Fibroblast of lung (primary cell): Measurements from ENCODE around the gene NUDT22. TPM values are rescaled to one million over a fixed set of nuclear protein-coding genes. Genes with fewer than 3 reads are reported as not detected.

Experiments used
- DNase-seq, 2 donors: peaks; one replicate each; pipeline versions ENCODE4 v3.0.0 to v3.0.0-alpha.2; 2010; ENCODE audit warnings: low read depth in 2 of 2
- H2AFZ ChIP-seq: 2 replicates; pipeline ENCODE4 v1.5.1; 2012; ENCODE audit warnings: low read length, control low read depth, inconsistent platforms
- H3K27ac ChIP-seq: 2 replicates; pipeline ENCODE4 v1.5.1; 2011; ENCODE audit warnings: low read length, control low read depth; ENCODE audit not compliant: insufficient read depth
- H3K27me3 ChIP-seq: 2 replicates; pipeline ENCODE4 v1.5.1; 2011; ENCODE audit warnings: mild to moderate bottlenecking, low read length; ENCODE audit not compliant: control insufficient read depth, insufficient read depth
- H3K36me3 ChIP-seq: 2 replicates; pipeline ENCODE4 v1.5.1; 2011; ENCODE audit warnings: low read length; ENCODE audit not compliant: control insufficient read depth, insufficient read depth
- H3K4me1 ChIP-seq: 2 replicates; pipeline ENCODE4 v1.5.1; 2011; ENCODE audit warnings: low read length; ENCODE audit not compliant: control insufficient read depth, insufficient read depth; ENCODE audit errors: extremely low read depth
- H3K4me2 ChIP-seq: 2 replicates; pipeline ENCODE4 v1.5.1; 2011; ENCODE audit warnings: low read length, control low read depth; ENCODE audit not compliant: insufficient read depth; ENCODE audit errors: extremely low read depth
- H3K4me3 ChIP-seq, 4 experiments: fragments of 200-600 bp in 1 of 4; sonication (generic) in 1 of 4; replicated peaks in 1 of 4; 2 replicates each; pipeline ENCODE4 v1.5.1; 2011 to 2016; ENCODE audit warnings: low read length in 4 of 4, low read depth in 3 of 4, mild to moderate bottlenecking in 3 of 4, control low read depth in 2 of 4, inconsistent platforms in 1 of 4, mixed read lengths in 1 of 4; ENCODE audit not compliant: insufficient read depth in 1 of 4; ENCODE audit errors: control extremely low read depth in 1 of 4
- H3K79me2 ChIP-seq: 2 replicates; pipeline ENCODE4 v1.5.1; 2012; ENCODE audit warnings: mild to moderate bottlenecking, low read length, inconsistent platforms; ENCODE audit not compliant: control insufficient read depth, insufficient read depth
- H3K9ac ChIP-seq: 2 replicates; pipeline ENCODE4 v1.5.1; 2011; ENCODE audit warnings: mild to moderate bottlenecking, low read length, control low read depth; ENCODE audit not compliant: insufficient read depth
- H3K9me3 ChIP-seq: 2 replicates; pipeline ENCODE4 v1.5.1; 2012; ENCODE audit warnings: low read depth, low read length; ENCODE audit not compliant: control insufficient read depth, insufficient read depth
- H4K20me1 ChIP-seq: 2 replicates; pipeline ENCODE4 v1.5.1; 2011; ENCODE audit warnings: low read length; ENCODE audit not compliant: control insufficient read depth, insufficient read depth; ENCODE audit errors: extremely low read depth
- EZH2 ChIP-seq: IDR thresholded peaks from 2 replicates; pipeline ENCODE4 v1.5.1; 2012; ENCODE audit warnings: low read length, control low read depth, mild to moderate bottlenecking; ENCODE audit errors: missing control alignments
- polyA plus RNA-seq, 2 donors: library from polyadenylated mRNA; depleted of rRNA in 1 of 2; stranded (reverse) in 1 of 2; unstranded in 1 of 2; fragments of >200 nt; gene quantifications; 2 replicates each; pipeline ENCODE4 v1.2.1, GENCODE V29; 2011 to 2012; ENCODE audit warnings: missing spikeins in 1 of 2
- total RNA-seq: library from RNA; depleted of rRNA; stranded (reverse); fragments of >200 nt; gene quantifications from 2 replicates; pipeline ENCODE4 v1.2.1, GENCODE V29; 2014
- TF ChIP-seq, protein P1 (sequence below), 2 donors: IDR thresholded peaks in 1 of 2; conservative IDR thresholded peaks in 1 of 2; 1 replicate in 1 of 2; 2 replicates in 1 of 2; pipeline ENCODE4 v1.5.1; 2011 to 2012; ENCODE audit warnings: low read length in 2 of 2, control low read depth in 1 of 2, inconsistent platforms in 1 of 2, low read depth in 1 of 2, mild to moderate bottlenecking in 1 of 2

Gene NUDT22
- total and polyA plus RNA-seq, 2 donors (not counting 1 experiment from before 2014, with no cell fraction given) = 18.5 to 71.5 TPM

DNA sequence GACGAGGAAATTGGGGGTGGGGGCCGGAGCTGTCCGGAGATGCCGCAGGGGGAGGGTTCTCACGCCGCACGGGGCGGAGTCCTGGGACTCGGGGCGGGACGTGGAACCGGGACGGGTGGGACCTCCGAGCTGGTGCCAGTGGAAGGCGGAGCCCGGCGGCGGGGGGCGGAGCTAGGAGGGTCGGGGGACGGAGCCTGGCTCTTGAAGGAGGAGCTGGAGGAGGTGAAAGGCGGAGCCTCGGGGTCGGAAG lies 15.1 kb downstream of the NUDT22 start:
- Histone ChIP-seq H3K4me3 (peak overlapping the region; percentile 45 to 81 (median 55)), H3K27me3 (no peaks in the 10 kb centered on the region), H3K4me2 (peak overlapping the region; percentile 15), H3K9ac (peak overlapping the region; percentile 94), H4K20me1 (no peaks in the 10 kb centered on the region), H3K79me2 (peaks cover 37% of the 10 kb centered on the region), H3K9me3 (no peaks in the 10 kb centered on the region), H2AFZ (no peak overlapping the region), H3K4me1 (peaks cover 20% of the 10 kb centered on the region), H3K36me3 (peaks cover 15% of the 10 kb centered on the region), H3K27ac (peak overlapping the region; percentile 96)
- no peak for TF ChIP-seq EZH2
- TF ChIP-seq, protein P1, sequence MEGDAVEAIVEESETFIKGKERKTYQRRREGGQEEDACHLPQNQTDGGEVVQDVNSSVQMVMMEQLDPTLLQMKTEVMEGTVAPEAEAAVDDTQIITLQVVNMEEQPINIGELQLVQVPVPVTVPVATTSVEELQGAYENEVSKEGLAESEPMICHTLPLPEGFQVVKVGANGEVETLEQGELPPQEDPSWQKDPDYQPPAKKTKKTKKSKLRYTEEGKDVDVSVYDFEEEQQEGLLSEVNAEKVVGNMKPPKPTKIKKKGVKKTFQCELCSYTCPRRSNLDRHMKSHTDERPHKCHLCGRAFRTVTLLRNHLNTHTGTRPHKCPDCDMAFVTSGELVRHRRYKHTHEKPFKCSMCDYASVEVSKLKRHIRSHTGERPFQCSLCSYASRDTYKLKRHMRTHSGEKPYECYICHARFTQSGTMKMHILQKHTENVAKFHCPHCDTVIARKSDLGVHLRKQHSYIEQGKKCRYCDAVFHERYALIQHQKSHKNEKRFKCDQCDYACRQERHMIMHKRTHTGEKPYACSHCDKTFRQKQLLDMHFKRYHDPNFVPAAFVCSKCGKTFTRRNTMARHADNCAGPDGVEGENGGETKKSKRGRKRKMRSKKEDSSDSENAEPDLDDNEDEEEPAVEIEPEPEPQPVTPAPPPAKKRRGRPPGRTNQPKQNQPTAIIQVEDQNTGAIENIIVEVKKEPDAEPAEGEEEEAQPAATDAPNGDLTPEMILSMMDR (conservative IDR thresholded peaks at IDR 0.05 in 1 of 2, IDR thresholded peaks at IDR 0.05 in 1 of 2; ENCODE audit: low read depth in 1 of 2, low read length in 2 of 2) = no peak
- DNase-seq = peak; percentile 97 to 99

DNA sequence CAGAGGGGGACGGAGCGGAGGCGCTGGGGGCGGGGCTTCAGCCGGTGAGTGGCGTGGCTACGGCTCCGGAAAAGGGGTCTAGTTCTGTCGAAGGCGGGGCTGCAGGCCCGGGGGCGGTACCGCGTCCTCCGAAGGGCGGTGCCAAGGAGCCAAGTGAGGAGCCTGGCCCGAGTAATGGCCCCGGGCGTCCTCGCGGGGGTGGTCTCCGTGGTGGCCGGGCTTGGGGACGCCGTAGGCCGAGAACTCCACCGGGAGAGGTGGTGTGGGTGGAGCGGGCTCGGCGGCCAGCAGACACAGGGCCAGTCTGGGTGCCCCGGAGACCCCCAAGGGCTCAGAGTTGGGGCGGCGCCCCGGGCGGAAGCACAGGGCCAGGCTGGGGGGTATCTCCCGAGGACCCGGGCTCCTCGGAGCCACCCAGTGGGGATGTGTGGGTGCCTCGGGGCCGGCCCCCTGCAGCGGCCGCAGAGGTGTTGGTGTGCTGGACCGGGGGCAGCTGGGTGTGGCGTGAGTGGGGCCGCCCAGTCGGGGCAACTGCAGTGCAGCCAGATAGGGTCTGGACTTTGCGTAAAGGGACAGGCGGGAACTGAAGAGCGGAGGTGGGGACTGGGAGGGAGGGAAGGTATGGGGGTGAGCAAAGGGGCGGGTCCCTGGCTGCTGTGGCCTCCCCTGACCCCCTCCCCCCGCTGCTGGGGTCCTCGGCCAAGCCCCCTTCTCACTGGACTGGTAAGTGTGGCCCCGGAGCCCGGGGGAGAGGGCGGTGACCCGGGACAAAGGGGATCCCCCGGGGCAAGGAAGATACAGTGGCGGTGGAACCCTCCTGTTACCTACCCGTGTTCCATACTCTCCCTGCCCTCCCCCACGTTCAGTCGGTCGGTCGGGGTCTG lies 15.7 kb downstream of the NUDT22 start:
- H3K27ac ChIP-seq = peak overlapping the region; percentile 78
- peaks cover 20% of the 10 kb centered on the region for H3K4me1 ChIP-seq
- peak overlapping the region; percentile 81 for H3K4me2 ChIP-seq
- TF ChIP-seq EZH2 = no peak
- TF ChIP-seq, protein P1 (conservative IDR thresholded peaks at IDR 0.05 in 1 of 2, IDR thresholded peaks at IDR 0.05 in 1 of 2; ENCODE audit: low read depth in 1 of 2, low read length in 2 of 2) = no peak
- H3K27me3 ChIP-seq = no peaks in the 10 kb centered on the region
- peak in 1 of 2 donors; percentile 48 for DNase-seq
- peak overlapping the region; percentile 68 to 92 (median 84) for H3K4me3 ChIP-seq
- H3K79me2 ChIP-seq = peaks cover 38% of the 10 kb centered on the region
- no peaks in the 10 kb centered on the region for H4K20me1 ChIP-seq
- no peak overlapping the region for H2AFZ ChIP-seq
- peak overlapping the region; percentile 78 for H3K9ac ChIP-seq
- no peaks in the 10 kb centered on the region for H3K9me3 ChIP-seq
- H3K36me3 ChIP-seq = peaks cover 15% of the 10 kb centered on the region

DNA sequence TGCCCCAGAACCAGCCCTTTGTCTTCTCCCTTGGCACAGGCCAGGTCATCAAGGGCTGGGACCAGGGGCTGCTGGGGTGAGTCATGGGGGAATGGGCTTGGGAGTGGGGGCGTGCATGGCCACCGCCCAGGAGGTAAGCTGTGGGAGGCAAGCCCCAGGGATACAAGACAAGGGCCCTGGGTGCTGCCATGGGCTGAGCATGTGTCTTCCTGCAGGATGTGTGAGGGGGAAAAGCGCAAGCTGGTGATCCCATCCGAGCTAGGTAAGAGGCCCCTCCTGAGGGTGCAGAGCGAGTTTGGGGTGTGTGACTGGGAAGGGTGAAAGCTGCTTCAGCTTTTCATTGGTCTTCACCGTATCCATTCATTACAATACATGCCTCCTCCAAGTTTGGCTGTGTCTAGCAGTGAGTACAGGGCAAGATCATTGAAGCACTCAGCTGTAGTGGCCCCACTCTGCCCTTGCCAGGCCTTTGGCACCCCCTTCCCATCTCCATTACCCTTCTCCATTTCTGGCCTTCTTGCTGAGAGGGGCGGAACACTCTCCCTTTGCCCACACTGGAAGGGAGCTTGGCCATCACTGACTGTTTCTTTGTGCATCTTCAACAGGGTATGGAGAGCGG lies 17.3 kb downstream of the NUDT22 start:
- no peak overlapping the region for H3K9ac ChIP-seq

More for the DNA sequence above, 17.3 kb downstream of the NUDT22 start:
- Histone ChIP-seq H3K4me2 (no peak overlapping the region), H2AFZ (no peak overlapping the region), H4K20me1 (no peaks in the 10 kb centered on the region), H3K27ac (no peak overlapping the region), H3K4me1 (peaks cover 23% of the 10 kb centered on the region), H3K4me3 (peak overlapping the region in 1 of 4 experiments; percentile 92), H3K9me3 (no peaks in the 10 kb centered on the region), H3K79me2 (peaks cover 38% of the 10 kb centered on the region), H3K36me3 (peaks cover 7% of the 10 kb centered on the region), H3K27me3 (no peaks in the 10 kb centered on the region)
- no peak for DNase-seq
- no peak for TF ChIP-seq EZH2
- TF ChIP-seq, protein P1 (conservative IDR thresholded peaks at IDR 0.05 in 1 of 2, IDR thresholded peaks at IDR 0.05 in 1 of 2; ENCODE audit: low read depth in 1 of 2, low read length in 2 of 2) = no peak
